ENCODE data around the gene GDPGP1.
"Not testable (repeated sequence)": the region's sequence is repeated elsewhere in the genome, so short reads cannot be mapped to it uniquely, and the experiment has no call there.

Gene GDPGP1

DNA sequence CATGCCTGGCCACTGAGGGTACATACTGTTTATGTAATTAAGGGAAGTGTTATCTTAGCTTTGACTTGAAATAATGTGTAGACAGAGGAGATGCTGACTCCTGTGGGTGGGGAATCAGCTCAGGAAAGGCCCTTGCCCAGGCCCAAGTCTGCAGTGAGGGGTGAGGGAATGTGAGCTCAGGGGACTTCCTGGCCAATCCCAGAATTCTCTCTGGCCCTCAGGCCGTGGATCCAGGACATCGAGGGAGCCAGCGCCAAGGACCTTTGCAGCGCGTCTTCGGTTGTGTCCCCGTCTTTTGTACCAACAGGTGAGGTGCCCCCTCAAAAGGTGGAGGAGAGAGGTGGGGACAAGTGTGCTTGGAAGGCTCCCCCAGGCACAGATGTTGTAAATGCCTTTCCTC lies 6.7 kb upstream of the GDPGP1 start:
- DNase-seq, result no peak

DNA sequence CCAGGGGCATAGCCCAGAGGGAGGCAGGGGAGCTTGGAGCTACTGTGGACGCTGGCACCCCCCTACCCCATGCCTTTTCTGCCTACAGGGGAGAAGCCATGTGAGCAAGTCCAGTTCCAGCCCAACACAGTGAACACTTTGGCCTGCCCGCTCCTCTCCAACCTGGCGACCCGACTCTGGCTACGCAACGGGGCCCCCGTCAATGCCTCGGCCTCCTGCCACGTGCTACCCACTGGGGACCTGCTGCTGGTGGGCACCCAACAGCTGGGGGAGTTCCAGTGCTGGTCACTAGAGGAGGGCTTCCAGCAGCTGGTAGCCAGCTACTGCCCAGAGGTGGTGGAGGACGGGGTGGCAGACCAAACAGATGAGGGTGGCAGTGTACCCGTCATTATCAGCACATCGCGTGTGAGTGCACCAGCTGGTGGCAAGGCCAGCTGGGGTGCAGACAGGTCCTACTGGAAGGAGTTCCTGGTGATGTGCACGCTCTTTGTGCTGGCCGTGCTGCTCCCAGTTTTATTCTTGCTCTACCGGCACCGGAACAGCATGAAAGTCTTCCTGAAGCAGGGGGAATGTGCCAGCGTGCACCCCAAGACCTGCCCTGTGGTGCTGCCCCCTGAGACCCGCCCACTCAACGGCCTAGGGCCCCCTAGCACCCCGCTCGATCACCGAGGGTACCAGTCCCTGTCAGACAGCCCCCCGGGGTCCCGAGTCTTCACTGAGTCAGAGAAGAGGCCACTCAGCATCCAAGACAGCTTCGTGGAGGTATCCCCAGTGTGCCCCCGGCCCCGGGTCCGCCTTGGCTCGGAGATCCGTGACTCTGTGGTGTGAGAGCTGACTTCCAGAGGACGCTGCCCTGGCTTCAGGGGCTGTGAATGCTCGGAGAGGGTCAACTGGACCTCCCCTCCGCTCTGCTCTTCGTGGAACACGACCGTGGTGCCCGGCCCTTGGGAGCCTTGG lies 5.9 kb upstream of the GDPGP1 start:
- no peak for DNase-seq

DNA sequence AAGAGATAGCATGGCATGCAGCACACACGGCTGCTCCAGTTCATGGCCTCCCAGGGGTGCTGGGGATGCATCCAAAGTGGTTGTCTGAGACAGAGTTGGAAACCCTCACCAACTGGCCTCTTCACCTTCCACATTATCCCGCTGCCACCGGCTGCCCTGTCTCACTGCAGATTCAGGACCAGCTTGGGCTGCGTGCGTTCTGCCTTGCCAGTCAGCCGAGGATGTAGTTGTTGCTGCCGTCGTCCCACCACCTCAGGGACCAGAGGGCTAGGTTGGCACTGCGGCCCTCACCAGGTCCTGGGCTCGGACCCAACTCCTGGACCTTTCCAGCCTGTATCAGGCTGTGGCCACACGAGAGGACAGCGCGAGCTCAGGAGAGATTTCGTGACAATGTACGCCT lies 5.0 kb upstream of the GDPGP1 start:
- no peak for DNase-seq

DNA sequence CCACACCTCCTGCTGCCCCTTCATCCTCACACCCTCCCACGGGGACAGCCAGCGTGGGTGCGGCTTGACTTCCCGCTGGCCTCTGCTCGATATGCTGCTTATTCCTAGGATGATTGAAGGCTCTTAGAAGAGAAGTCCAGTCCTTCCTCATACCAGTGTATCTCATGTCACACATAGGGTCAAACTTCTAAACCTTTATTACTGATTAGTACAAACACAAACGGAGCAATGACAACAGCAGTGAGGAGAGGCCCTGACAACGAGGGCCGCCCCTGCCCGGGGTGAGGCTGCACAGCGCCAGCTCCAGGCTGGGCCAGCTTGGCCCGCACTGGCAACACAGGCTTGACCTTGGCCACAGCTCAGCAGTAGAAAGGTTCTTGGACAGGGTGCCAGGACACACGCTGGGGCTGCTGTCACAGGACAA lies 3.9 kb upstream of the GDPGP1 start:
- no peak for DNase-seq

DNA sequence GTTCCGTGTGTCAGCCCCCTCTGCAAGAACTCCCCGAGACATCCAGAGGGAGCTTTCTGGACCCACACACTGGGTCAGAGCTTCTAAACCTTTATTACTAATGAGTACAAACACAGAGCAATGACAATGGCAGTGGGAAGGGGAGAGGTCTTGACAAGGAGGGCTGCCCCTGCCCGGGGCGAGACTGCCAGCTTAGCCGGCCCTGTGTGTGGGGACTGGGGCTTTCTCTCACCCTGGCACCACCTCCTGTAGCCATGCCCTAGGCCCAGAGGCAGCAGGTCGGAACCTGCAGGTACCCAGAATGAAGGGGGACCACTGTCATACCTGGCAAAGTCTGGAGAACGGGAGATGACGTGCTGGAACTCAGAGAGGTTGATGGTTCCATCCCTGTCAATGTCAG lies 3.4 kb upstream of the GDPGP1 start:
- DNase-seq, result no peak

DNA sequence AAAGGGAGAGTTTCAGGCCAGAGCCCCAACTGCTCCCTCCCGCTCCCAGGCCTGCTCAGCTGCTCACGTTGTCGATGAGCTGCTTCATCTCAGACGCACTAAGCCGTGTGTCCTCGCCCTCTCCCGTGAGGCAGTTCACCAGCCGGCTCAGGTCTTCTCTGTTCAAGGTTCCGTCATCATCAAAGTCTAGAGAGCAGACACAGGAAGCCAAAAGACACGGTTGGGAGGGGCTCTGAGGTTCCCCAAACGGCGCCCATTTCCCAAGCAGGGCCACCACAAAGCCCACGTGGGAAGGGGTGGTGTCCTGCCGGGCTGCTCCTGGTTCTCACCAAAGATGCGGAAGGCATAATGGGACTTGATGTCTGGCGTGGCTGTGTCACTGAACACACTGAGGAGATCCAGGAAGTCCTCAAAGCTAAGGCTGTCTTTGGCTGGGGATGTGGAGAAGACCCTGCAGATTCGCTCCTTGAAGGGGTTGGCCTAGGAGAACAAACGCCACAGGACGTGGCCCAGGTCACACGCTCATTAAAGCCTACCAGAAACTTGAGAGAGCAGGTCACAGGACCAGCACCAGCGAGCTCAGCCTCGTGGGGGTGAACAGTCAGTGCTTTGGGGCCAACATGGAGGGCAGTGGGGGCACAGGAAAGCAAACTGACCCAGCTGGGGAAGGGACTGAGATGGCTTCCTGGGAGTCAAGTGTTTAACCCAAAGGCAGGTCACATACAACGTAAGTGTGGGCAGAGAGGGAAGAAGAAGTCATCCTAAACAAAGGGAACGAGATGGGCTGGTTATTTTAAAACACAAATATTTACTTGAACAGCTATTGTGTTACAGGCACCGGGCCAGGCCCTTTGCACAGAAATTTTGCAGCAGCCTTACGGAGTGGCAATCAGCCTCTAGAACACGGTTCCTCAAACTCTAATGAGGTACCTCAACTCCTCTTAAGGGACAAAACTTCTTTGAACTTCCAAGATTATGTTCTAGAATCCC lies 2.7 kb upstream of the GDPGP1 start:
- no peak for DNase-seq

DNA sequence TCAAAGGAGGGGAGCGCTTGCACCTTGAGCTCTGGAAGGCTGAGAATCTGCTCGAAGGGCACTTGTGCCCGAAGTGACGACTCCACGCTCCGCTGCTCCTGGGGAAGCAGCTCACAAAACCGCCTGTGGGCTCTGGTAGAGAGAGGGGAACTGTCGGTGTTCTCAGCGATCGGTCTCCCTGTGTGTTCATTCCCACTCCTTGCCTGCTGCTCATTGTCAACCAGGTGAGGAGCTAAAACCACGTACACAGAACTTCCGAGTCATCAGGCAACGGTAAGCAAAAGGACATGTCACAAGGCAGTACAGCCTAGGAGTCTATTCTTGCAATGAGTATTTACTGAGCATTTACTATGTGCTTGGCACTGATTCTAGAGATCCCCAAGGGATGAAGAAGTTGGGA lies 1.8 kb upstream of the GDPGP1 start:
- no peak for DNase-seq

DNA sequence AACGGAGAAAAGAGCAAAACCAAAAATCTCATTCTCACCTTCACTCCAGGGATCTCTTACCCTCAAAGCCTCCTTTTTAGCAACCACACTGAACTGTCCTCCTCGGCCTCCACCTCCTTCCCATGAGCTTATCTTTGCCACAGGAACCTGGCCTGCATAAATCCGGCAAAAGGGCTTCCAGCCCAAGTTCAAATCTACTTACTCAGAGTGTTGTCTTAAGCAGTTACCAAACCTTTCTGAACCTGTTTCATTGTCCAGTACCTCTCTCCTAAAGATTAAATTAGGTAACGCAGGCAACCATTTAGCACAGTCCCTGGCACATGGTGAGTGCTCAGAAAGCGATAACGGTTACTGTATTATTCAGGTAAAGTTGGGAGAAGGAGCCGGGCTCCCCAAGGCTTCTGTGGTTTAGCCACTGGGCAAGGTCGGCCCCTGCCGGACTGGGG lies 1.0 kb upstream of the GDPGP1 start:
- DNase-seq, result no peak

DNA sequence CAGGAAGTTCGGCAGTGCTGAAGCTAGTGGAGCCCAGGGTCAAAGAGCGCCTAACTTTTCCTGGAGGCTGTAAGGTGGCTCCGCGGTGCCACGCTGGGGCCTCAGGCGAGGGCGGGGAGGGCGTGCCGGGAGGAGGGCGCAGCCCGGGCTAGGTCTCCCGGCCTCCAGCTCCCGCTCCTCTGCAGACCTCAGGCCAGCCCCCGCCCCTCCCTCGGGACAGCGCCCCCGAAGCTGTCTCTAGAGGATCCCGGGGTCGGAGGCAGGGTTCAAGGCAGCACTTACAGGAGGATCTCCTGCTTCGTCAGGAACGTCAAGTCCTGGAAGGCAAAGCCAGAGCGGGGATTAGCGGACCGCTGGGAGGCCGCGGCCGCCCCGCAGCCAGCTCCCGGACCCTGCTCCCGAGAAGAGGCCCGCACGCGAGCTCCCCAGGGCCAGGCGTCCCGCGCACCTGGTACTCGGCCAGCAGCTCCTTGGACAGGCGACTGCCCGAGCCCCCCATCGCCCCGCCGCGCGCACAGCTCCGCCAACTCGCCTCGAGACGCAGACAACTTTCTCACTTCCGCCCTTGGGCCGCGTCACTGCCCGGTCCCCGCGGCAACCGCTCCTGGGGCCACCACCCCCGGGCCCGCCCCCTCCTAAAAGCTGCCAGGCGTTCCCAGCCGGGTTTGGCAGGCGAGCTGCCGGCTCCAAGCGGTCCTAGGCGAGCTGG lies 468 bp upstream of the GDPGP1 start, which contains the start of gene CIB1:
CIB1 (minus strand) TSS at position 555 of the 709 bp plus-strand sequence; CDS start at position 499, 56 bp downstream.
- no peak for DNase-seq

DNA sequence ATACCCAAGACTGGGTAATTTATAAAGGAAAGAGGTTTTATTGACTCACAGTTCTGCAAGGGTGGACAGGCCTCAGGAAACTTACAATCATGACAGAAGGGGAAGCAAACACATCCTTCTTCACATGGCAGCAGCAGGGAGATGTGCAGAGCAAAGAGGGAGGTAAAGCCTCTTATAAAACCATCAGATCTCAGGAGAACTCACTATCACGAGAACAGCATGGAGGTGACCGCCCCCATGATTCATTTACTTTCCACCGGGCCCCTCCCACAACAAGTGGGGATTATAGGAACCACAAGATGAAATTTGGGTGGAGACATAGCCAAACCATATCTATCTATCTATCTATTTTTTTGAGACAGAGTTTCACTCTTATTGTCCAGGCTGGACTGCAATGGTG lies 5.4 kb downstream of the GDPGP1 start:
- DNase-seq, result no peak

DNA sequence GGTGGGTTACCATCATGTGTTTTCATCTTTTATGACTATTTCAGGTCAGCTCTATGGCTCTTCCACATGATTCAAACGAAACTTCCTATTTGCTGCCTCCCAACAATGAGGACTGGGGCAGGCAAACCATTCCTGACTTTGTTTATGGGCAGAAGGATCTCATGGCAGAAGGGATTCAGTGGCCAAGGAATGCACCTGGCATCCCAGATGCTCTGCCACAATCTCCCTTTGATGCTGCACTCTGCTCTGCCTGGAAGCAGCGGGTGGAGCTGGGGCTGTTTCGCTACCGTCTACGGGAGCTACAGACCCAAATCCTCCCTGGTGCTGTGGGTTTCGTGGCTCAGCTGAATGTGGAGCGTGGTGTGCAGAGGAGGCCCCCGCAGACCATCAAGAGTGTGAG lies 6.8 kb downstream of the GDPGP1 start:
- DNase-seq, result peak; percentile 31

DNA sequence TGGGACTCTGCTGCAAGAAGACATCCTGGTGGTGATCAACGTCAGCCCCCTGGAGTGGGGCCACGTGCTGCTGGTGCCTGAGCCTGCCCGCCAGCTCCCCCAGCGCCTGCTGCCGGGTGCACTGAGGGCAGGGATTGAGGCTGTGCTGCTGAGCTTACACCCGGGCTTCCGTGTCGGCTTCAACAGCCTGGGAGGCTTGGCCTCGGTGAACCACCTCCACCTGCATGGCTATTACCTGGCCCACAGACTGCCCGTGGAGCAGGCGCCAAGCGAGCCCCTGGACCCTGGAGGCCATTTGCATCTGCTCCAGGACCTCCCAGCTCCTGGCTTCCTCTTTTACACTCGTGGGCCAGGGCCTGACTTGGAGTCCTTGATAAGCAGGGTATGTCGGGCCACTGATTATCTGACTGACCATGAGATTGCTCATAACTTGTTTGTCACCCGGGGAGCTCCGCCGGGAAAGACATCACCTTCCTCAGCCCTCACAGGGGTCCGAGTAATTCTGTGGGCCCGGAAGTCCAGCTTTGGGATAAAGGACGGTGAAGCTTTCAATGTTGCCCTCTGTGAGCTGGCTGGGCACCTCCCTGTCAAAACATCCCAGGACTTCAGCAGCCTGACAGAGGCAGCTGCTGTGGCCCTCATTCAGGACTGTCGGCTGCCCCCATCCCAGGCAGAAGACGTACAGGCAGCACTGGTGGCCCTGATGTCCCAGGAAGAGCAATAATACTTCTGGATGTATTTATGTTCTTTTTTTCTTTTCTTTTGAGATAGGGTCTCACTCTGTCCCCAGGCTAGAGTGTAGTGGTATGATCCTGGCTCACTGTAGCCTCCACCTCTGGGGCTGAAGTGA lies 7.6 kb downstream of the GDPGP1 start:
- DNase-seq, result peak; percentile 45

DNA sequence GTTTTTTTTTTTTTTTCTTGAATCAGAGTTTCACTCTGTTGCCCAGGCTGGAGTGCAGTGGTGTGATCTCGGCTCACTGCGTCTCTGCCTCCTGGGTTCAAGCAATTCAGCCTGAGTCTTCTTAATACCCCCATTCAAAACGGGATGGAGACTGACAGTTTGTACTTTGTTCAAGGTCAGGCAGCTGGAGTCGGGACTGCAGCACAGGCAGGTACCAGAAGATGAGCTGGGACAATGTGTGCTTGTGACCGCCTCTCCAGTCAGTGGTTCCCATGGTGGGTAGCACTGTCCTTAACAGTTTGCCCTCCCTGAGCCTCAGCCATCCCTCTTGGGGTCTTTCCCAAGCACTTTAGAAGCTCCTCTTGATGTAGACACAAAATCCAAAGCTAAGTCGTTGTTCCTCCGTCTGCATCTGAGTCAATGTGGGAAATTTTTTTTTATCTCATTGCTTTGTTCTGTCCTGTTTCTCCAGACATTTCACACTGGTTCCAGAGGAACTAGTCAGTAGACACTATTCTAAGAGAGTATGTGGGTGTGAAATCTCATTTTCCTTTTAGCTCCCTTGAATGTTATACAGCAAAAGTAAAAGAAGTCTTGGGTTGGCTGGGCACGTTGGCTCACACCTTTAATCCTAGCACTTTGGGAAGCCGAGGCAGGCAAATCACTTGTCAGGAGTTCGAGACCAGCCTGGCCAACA lies 10.1 kb downstream of the GDPGP1 start:
- no peak for DNase-seq

DNA sequence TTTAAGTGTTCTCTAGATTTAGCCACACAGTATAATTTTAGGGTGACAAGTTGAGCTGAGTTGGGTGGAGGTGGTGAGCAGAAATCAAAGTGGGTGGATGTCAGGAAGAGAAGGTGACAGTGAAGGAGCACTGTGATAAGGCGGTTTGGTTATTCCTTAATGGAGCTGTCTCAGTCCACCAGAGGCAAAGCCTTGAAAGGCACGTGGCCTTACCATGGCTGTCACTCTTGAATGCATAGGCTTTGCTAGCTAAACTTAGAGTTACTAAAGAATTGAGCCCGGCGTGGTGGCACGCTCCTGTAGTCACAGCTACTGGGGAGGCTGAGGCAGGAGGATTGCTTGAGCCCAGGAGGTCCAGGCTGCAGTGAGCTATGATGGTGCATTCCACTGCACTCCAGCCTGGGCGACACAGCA lies 14.8 kb downstream of the GDPGP1 start:
- no peak for DNase-seq

DNA sequence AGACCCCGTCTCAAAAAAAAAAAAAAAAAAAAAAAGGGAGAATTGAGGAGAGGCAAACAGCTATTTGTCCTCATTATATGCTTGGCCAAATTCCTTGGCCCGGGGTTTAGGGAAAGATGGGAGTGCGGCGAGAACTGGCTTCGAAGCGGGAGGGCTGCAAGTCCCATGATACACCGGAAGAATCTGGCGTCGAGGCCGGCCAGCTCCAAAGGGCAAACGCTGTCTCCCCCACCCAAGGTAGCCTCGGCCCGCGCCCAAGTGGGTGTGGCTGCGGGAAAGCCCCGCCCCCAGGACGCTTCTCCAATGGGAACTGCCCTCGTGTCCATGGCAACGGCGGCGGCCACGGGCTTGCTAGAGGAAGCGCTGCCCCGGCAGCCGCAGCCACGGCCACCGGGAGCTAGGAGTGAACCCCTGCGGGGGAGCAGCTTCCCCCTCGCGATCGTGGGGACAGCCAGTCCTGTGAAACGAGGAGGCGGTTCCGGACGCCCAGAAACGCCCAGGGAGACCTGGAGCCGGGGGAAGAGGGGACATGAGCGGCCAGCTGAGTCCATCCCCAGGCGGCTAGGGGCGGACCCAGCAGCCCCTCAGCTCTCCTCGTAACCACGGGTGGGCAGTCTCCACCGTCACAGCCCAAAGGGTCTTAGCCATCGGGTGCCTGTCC lies 15.3 kb downstream of the GDPGP1 start, which contains the start of gene TTLL13:
TTLL13 (plus strand) TSS at position 354 of the 661 bp plus-strand sequence. CDS start 1,075 bp downstream, outside the sequence.
- DNase-seq, result peak; percentile 82

DNA sequence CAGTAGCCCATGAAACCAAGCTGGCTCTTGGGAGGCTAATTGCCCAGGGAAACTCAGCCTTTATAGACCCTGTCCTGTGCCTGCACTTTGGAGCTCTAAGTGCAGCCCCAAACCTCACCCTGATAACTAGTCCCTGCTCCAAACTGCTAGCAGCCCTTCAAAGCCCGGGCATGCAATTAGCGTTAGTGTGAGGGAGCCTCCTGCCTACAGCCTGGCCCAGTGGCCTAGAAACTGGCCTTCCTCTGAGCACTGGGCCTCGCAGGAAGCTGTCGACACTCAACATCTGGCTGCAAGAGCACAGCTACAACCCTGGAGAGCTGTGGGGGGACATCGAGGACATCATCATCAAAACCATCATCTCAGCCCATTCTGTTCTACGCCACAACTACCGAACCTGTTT lies 23.8 kb downstream of the GDPGP1 start:
- no peak for DNase-seq

DNA sequence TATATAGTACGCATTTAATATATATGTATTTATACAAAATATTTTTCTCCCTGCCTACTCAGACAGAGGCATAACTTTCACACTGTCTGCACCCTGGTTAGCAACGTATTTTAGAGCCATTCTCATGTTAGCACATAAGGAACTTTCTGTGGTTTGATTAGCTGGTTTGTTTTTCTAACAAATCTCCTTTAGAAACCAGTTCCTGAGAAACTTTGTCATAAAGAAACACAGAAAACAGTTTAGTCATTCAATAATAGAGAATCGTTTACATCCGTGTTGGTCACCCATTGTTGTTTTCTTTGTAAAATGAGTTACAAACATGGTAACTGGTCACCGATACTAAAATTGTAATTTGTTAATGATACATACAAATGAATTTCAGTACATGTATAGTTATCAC lies 25.5 kb downstream of the GDPGP1 start:
- DNase-seq, result no peak

DNA sequence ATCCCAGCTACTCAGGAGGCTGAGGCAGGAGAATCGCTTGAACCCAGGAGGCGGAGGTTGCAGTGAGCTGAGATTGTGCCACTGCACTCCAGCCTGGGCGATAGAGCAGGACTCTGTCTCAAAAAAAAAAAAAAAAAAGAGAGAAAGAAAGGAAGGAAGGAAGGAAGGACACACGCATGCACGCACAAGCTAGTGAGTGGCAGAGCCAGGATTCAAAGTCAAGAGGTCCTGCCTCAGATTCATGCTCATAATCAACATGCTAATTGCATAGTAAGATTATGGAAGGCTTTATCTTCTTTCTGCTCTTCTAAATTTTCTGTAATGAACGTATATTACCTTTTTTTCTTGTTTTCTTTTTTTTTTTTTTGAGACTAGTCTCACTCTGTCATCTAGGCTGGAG lies 26.7 kb downstream of the GDPGP1 start:
- DNase-seq, result not testable (repeated sequence)

DNA sequence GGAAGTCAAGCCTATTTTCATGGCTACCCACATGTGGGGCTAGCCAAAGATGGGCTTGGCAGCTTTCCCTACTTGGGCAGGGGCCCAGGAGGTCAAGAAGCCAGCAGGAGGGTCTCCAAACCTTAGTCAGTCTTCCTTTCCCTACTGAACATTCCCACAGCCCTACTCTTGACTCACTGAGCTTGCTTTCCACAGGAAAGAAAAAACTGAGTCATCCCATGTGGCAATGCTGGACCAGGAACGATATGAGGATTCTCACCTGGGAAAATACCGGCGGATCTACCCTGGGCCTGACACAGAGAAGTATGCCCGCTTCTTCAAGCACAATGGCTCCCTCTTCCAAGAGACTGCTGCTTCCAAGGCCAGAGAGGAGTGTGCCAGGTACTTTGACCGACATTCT lies 27.8 kb downstream of the GDPGP1 start:
- DNase-seq, result no peak

DNA sequence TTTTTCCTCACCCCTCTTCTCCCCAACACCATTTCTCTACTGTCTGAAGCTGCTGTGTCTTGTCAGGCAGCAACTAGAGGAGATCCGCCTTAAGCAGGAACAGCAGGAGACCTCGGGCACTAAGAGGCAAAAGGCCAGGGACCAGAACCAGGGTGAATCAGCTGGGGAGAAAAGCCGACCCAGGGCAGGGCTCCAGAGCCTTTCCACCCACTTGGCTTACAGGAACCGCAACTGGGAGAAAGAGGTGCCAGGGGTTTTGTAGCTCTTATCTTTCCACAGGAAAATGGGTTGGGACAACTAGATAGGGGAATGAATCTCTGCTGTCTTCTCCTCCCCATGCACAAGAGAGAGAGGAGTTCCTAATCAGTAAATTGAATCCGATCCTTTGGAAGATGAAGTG lies 28.4 kb downstream of the GDPGP1 start:
- no peak for DNase-seq
